Non-pigmented ciliary epithelial cell (primary cell): ENCODE data around the gene TFCP2.

Experiments
- DNase-seq: peaks from one replicate; pipeline ENCODE4 v3.0.0-alpha.2; 2010; ENCODE audit warnings: low read depth

Gene TFCP2

GRCh38 chr12:51156245-51156765, 16.6 kb downstream of the TFCP2 start:
- DNase-seq: no peak

DNA sequence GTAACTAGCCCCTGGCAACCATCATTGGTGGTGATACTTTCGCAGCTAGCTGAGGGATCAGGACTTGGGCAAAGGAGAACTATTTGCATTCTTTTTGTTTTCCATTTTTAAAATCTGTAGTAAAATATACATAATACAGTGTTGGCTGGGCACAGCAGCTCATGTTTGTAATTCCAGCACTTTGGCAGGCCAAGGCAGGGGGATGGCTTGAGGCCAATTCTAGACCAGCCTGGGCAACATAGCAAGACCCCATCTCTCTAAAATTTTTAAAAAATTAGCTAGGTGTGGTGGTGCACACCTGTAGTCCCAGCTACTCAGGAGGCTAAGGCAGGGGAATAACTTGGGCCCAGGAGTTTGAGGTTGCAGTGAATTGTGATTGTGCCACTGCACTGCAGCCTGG, 20.0 kb downstream of the TFCP2 start:
- no peak for DNase-seq

- no peak for DNase-seq
These were observed 22.2 kb downstream of the TFCP2 start for GRCh38 chr12:51150777-51151176.

DNA sequence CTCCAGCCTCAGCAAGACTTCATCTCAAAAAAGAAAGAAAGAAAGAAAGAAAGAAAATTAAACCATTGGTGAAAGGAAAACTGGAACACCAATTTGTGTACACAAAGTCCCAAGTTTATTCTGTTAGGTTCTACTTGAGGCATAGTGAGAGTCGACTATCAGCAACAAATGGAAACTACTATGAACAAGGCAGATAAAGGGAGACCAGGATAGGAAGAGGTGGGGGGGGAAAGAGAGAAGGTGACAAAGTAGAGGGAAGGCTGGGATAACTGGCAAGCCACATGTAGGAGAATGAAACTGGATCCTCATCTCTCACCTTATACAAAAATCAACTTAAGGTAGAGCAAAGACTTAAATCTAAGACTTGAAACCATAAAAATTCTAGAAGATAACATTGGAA, 25.6 kb downstream of the TFCP2 start:
- no peak for DNase-seq

GRCh38 chr12:51139292-51139844, 33.6 kb downstream of the TFCP2 start:
- DNase-seq: no peak

DNA sequence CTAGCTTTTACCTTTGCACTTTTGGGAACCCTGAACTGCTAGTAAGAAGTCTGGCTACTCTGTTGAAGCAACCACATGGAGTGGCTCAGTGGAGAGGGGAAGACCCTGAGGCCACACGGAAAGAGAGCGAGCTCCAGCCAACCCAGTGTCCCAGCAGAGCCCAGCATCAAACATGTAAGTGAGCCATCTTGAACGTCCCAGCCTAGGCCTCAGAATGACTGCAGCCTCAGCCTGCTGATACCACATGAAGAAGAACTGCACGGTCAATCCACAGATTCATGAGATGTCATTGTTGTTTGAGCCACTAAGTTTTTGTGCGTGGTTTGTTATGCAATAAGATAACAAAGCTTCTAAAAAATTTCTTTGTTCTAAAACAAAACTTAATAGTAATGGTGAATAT, 40.2 kb downstream of the TFCP2 start:
- no peak for DNase-seq

- no peak for DNase-seq
These were observed 41.0 kb downstream of the TFCP2 start for GRCh38 chr12:51131745-51132521.

GRCh38 chr12:51128919-51129318, 44.0 kb downstream of the TFCP2 start:
- no peak for DNase-seq

GRCh38 chr12:51127050-51127729, 45.7 kb downstream of the TFCP2 start:
- DNase-seq: peak; percentile 3

DNA sequence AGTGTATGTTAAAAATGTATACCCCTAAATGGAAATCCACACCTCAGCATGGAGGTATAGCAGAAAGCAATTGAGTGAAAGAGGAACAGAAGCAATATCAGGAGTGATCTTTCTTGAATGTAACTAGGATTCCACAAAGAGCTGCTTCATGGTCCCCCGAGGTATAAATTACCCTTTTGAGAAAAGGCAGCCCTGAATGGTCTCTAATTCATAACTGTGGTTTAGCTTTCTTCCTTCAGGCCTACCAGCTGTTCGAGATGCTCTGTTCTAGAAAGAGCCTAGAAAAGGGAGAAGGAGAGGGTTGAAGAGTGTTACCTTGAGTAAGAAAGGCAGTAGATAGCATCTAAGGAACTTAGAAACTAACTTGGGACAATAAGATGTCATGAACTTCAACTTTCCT, 46.6 kb downstream of the TFCP2 start:
- no peak for DNase-seq

- no peak for DNase-seq
These were observed 48.4 kb downstream of the TFCP2 start for GRCh38 chr12:51124504-51124903.

GRCh38 chr12:51122844-51123243, 50.1 kb downstream of the TFCP2 start:
- DNase-seq: no peak

- DNase-seq: peak; percentile 31
These were observed 54.2 kb downstream of the TFCP2 start for GRCh38 chr12:51118706-51119105.

GRCh38 chr12:51115533-51115932, 57.4 kb downstream of the TFCP2 start:
- DNase-seq: no peak

GRCh38 chr12:51108136-51108535, 64.8 kb downstream of the TFCP2 start:
- no peak for DNase-seq

DNA sequence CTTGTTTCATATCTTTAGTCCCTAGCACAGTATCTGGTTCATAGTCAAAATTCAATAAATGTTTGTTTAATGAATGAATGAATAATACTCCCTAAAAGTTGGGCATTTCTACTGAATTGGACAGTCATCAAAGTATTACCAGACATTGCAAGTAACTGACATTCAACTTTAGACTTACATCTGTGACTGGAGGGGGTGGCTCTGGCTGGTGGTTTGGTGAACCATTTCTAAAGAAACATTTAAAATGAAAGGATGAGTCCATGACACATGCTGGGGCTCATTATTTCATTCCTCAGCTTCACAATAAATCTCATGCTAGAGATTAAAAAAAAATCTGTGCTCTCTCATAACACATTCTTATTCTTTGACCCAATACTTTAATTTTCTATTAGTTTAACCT, 69.0 kb downstream of the TFCP2 start:
- no peak for DNase-seq

GRCh38 chr12:51098611-51099010, 74.3 kb downstream of the TFCP2 start:
- DNase-seq: no peak

DNA sequence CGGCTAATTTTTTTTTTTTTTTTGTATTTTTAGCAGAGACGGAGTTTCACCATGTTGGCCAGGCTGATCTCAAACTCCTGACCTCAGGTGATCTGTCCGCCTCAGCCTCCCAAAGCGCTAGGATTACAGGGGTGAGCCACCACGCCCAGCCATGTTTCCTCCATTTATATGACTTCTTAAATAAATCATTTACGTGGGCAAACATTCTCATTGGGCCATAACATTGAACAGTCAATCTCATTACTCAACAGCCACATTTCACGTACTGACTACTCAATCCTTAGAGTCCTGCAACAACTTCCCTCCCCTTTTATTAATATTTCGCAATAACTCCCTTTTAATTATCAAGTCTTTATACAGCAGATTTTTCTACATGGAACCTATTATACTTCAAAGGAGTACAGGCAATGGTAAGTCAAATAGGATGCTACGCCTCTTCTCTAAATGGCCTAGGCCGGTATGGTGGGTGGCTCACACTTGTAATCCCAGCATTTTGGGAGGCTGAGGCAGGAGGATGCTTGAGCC, 82.2 kb downstream of the TFCP2 start:
- DNase-seq: no peak

DNA sequence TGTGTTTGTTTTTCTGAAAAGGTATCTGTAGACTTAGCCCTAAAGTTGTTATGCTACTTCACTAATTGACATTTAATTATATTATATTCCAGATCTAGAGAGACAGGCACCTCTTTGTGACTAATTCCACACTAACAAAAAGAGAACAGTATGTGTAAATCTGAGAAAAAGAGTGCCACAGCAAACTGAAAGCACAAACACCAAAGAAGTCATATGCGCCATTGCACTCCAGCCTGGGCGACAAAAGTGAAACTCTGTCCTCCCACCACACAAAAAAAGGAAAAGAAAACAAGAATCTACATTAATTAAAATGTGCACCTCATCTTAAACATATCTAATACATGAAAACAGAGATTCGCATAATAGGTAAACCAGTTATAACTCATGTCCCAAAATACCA, 85.1 kb downstream of the TFCP2 start:
- no peak for DNase-seq

DNA sequence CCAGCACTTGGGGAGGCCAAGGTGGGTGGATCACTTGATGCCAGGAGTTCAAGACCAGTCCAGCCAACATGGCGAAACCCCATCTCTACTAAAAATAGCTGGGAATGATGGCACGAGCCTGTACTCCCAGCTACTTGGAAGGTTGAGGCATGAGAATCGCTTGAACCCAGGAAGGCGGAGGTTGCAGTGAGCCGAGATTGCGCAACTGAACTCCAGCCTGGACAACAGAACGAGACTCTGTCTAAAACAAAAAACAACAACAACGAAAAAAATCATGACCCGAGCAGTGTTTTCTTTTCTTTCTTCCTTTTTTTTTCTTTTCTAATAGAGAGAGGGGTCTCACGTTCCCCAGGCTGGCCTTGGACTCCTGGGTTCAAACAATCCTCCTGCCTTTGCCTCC, 86.0 kb downstream of the TFCP2 start:
- DNase-seq: no peak

DNA sequence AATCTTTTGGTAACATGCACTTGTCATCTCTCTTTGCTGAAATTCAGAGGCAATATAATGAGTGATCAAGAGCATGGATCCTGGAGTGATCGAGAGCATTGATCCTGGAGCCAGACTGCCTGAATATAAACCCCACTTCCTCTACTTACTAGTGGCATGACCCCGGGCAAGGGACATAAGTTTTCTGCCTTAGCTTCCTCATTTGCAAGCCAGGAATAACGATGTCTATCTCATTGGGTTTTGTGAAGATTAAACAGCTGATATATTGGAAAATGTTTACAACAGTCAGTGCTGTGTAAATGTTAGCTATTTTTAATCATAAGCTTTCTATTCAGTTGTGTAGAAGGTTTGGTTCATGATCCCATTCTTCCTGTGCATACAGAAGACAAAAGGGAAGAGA, 87.2 kb downstream of the TFCP2 start:
- DNase-seq: no peak

DNA sequence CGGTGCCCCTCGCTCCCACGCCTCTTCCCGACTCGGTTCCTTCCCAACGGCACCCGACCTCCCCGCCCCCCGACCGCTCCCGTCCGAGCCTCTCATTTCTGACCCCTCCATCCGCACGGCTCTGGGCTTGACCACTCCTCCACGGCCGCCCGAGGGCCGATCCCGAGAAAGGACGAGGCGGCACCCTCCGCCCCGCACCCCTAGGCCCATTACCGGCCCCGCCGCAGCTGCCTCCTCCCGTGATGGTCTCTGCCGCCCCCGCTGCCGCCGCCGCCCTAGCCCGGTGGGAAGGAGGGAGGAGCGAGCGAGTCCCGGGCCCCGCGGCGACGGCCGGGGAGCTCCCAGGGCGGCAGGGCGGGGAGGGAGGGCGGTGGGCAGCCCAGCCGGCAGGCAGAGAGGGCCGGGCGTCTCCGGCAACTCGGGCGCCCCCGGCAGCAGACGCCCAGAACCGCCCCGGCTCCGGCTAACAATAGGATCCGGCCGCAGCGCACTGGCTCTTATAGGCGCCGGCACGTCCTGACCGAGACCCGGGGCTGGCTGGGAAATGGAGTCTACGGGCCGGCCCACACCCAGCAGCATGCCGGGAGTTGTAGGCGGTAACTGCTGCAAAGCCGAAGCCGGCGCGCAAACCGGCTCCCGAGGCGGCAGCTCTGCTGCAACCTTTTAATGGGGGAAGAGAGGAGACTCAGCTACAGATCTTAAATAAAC, 89.7 kb downstream of the TFCP2 start, which contains the start of gene CSRNP2:
Gene CSRNP2, minus strand, starts transcription at position 471 of the 708 bp plus-strand sequence. CDS start 7,035 bp downstream, outside the sequence.
- DNase-seq: peak; percentile 72
